Measurements from ENCODE around the gene RPS21.

Gene RPS21

DNA sequence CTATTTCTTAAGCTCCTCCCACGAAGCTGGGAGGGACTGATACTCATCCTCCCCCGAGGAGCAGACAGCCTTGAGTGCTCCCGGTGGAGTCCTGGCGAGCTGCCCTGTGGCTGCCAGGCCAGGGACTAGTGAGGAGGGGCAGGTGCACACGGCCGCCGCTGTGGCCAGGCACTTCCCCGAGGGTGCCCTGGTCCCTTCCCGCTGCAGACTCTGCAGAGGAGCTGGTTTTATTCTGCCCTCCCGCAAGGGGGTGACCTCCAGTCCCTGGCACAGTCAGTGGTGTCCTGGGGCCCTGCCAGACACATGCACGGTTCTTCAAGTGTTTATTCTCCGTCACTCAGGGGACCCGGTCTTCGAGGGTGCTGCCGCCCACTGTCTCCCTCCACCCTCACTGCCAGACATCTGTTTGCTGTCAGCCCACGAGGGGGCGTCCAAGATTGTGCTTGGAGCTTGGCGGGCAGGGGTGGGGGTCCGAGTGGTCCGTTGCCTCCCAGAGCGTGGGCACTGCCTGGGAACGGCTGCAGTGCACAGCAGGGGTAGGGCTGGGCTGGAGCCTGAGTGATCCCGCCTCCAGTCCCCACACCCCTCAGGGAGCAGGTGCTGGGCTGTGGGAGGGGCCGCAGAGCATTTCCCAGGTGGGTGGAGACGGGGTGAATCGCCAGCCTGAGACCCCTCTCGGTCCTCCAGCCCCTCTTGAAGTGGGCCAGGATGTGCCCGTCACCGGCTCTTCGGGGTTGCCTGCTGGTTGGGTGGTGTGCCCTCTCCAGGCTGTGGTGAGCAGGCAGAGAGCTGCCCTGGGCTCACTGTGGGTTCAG is 23.2 kb downstream of the RPS21 start:
- no peaks in the 10 kb centered on the region for H3K9me3 ChIP-seq (ENCODE audit: insufficient read depth, low read depth, low read length)
- H3K4me3 ChIP-seq (ENCODE audit: low read length), result no peak overlapping the region
- H3K27me3 ChIP-seq (ENCODE audit: insufficient read depth, low read length), result peaks cover 8% of the 10 kb centered on the region; the same call in 1 of the 2 replicates
- no peak overlapping the region for H3K9ac ChIP-seq (ENCODE audit: low read depth, low read length)
- 32% methylated on average over 30 of the region's 30 CpGs for WGBS
- no peak overlapping the region for H3K27ac ChIP-seq (ENCODE audit: low read depth, low read length)
- no peaks in the 10 kb centered on the region for H3K4me1 ChIP-seq (ENCODE audit: insufficient read depth, low read length)
- H3K36me3 ChIP-seq (ENCODE audit: insufficient read depth, low read length), result no peaks in the 10 kb centered on the region

GRCh38 chr20:62410746-62411478 is 24.0 kb downstream of the RPS21 start:
- WGBS, result 88% methylated on average over 19 of the region's 19 CpGs
- Histone ChIP-seq H3K9me3 (ENCODE audit: insufficient read depth, low read depth, low read length) (no peaks in the 10 kb centered on the region), H3K4me3 (ENCODE audit: low read length) (no peak overlapping the region), H3K9ac (ENCODE audit: low read depth, low read length) (no peak overlapping the region), H3K27ac (ENCODE audit: low read depth, low read length) (no peak overlapping the region), H3K36me3 (ENCODE audit: insufficient read depth, low read length) (no peaks in the 10 kb centered on the region), H3K27me3 (ENCODE audit: insufficient read depth, low read length) (peaks cover 8% of the 10 kb centered on the region; the same call in 1 of the 2 replicates), H3K4me1 (ENCODE audit: insufficient read depth, low read length) (no peaks in the 10 kb centered on the region)

DNA sequence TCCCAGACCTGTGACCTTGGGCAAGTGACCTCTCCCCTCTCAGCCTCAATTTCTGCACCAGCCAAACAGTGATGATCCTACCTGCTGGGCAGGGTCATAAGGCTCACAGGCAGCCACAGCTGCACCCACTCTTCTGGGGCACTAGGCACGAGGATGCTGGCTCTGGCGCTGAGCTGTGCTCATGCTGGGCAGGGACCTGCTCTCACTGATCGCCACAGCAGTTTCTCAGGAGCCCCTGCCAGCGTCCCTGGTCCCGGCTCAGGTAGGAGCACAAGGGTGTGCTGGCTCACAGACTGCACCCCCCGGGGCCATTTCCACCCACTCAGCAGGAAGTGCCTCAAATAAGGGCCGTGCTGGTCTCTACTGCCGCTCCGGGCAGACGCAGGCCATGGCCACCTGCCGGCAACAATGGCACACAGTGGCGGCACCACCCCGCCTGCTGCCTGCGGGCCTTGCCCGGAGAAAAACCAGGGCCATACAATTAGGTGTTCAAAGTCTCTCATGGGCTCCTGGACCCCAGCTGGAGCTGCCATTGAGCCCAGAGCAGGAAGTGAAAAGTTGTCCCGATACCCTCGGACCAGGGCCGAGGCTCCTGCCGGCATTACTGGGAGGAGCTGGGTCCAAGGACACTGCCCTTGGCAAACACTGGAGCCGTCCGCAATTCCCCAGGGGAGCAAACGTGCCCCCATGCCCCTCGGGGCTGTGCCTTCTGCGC is 24.7 kb downstream of the RPS21 start:
- H3K9me3 ChIP-seq (ENCODE audit: insufficient read depth, low read depth, low read length), result no peaks in the 10 kb centered on the region
- no peaks in the 10 kb centered on the region for H3K36me3 ChIP-seq (ENCODE audit: insufficient read depth, low read length)
- no peak overlapping the region for H3K4me3 ChIP-seq (ENCODE audit: low read length)
- no peak overlapping the region for H3K9ac ChIP-seq (ENCODE audit: low read depth, low read length)
- H3K27ac ChIP-seq (ENCODE audit: low read depth, low read length), result no peak overlapping the region
- H3K27me3 ChIP-seq (ENCODE audit: insufficient read depth, low read length), result peaks cover 8% of the 10 kb centered on the region; the same call in 1 of the 2 replicates
- H3K4me1 ChIP-seq (ENCODE audit: insufficient read depth, low read length), result no peaks in the 10 kb centered on the region
- WGBS, result 87% methylated on average over 24 of the region's 24 CpGs

DNA sequence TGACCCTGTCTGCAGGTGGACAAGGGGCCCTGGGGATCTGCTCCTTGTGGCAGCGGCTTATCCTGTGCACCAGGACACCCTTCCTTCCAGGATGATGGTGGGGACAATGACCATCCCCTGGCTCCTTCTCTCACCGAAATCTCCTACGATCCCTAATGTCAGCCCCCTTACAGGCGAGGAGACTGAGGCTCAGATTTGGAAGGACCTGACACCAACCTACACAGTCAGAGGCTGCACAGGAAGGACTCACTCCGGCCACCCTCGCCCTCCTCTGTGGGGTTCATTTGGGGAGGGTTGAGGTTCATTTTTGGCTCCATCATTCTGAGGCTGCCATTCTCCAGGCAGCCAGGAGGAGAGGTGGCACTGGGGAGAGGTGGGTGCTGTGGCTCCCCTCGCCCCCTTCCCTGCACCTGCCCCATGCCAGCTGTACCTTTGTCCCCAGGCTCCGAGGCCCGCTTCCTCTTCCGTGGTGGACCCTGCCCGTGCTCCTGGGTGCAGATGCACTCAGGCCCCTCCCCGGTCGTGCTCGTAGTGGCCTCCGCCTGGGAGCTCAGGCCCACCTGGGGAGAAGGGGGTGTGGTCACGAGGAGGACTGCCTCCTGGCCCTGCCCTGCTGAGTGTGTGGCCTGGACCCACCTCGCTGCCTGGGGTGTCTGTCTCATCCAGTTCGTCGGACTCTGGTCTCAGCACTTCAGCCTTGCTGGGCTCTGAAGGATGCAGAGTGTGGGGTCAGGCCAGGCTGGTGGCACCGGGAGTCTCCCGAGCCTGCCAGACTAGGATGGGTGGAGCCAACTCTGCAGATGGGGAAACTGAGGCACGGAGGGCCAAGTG is 25.5 kb downstream of the RPS21 start:
- Histone ChIP-seq H3K27me3 (ENCODE audit: insufficient read depth, low read length) (peaks cover 8% of the 10 kb centered on the region; the same call in 1 of the 2 replicates), H3K4me1 (ENCODE audit: insufficient read depth, low read length) (no peaks in the 10 kb centered on the region), H3K36me3 (ENCODE audit: insufficient read depth, low read length) (no peaks in the 10 kb centered on the region), H3K9me3 (ENCODE audit: insufficient read depth, low read depth, low read length) (no peaks in the 10 kb centered on the region), H3K27ac (ENCODE audit: low read depth, low read length) (no peak overlapping the region), H3K9ac (ENCODE audit: low read depth, low read length) (no peak overlapping the region), H3K4me3 (ENCODE audit: low read length) (no peak overlapping the region)
- WGBS, result 82% methylated on average over 22 of the region's 22 CpGs

DNA sequence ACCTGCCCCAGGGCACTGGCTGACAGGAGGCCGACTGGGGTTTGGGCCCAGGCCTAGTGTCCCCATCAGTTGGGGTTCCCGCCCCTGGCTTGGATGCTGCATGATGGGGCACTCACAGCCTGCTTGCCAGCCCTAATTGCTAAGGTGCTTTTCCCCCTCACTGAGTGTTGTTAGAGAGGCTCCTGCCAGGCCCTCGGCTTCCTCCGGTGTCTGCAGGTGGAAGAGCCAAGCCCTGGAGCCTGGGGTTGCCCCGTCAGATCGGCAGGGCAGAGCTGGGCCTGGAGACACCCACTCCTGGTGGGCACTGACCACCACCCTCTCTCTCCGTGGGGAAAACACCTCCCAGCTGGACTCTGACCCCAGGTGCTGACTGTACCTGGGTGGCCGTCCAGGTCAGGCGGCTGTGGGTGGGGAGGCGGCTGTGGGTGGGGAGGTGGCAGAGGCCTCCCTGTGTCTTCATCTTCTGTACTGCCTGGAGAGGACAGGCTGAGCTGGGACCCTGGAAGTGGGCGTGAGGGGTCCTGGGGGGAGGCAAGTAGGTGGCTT is 26.2 kb downstream of the RPS21 start:
- Histone ChIP-seq H3K9me3 (ENCODE audit: insufficient read depth, low read depth, low read length) (no peaks in the 10 kb centered on the region), H3K9ac (ENCODE audit: low read depth, low read length) (no peak overlapping the region), H3K27me3 (ENCODE audit: insufficient read depth, low read length) (peaks cover 4% of the 10 kb centered on the region; the same call in 1 of the 2 replicates), H3K36me3 (ENCODE audit: insufficient read depth, low read length) (no peaks in the 10 kb centered on the region), H3K4me3 (ENCODE audit: low read length) (no peak overlapping the region), H3K27ac (ENCODE audit: low read depth, low read length) (no peak overlapping the region), H3K4me1 (ENCODE audit: insufficient read depth, low read length) (no peaks in the 10 kb centered on the region)
- 96% methylated on average over 11 of the region's 11 CpGs for WGBS

GRCh38 chr20:62413896-62414481 is 27.1 kb downstream of the RPS21 start:
- no peak overlapping the region for H3K4me3 ChIP-seq (ENCODE audit: low read length)
- 89% methylated on average over 22 of the region's 22 CpGs for WGBS
- no peaks in the 10 kb centered on the region for H3K4me1 ChIP-seq (ENCODE audit: insufficient read depth, low read length)
- no peak overlapping the region for H3K9ac ChIP-seq (ENCODE audit: low read depth, low read length)
- no peak overlapping the region for H3K27ac ChIP-seq (ENCODE audit: low read depth, low read length)
- H3K27me3 ChIP-seq (ENCODE audit: insufficient read depth, low read length), result no peaks in the 10 kb centered on the region
- H3K36me3 ChIP-seq (ENCODE audit: insufficient read depth, low read length), result no peaks in the 10 kb centered on the region
- no peaks in the 10 kb centered on the region for H3K9me3 ChIP-seq (ENCODE audit: insufficient read depth, low read depth, low read length)

- no peaks in the 10 kb centered on the region for H3K27me3 ChIP-seq (ENCODE audit: insufficient read depth, low read length)
- H3K4me3 ChIP-seq (ENCODE audit: low read length), result no peak overlapping the region
- 91% methylated on average over 24 of the region's 24 CpGs for WGBS
- no peaks in the 10 kb centered on the region for H3K4me1 ChIP-seq (ENCODE audit: insufficient read depth, low read length)
- H3K36me3 ChIP-seq (ENCODE audit: insufficient read depth, low read length), result no peaks in the 10 kb centered on the region
- no peaks in the 10 kb centered on the region for H3K9me3 ChIP-seq (ENCODE audit: insufficient read depth, low read depth, low read length)
- no peak overlapping the region for H3K27ac ChIP-seq (ENCODE audit: low read depth, low read length)
- H3K9ac ChIP-seq (ENCODE audit: low read depth, low read length), result no peak overlapping the region
Measured at GRCh38 chr20:62415354-62416111, 28.6 kb downstream of the RPS21 start.

GRCh38 chr20:62416651-62417637 is 30.0 kb downstream of the RPS21 start:
- H3K27ac ChIP-seq (ENCODE audit: low read depth, low read length), result no peak overlapping the region
- H3K9ac ChIP-seq (ENCODE audit: low read depth, low read length), result no peak overlapping the region
- H3K27me3 ChIP-seq (ENCODE audit: insufficient read depth, low read length), result no peaks in the 10 kb centered on the region
- H3K4me1 ChIP-seq (ENCODE audit: insufficient read depth, low read length), result no peaks in the 10 kb centered on the region
- no peaks in the 10 kb centered on the region for H3K36me3 ChIP-seq (ENCODE audit: insufficient read depth, low read length)
- no peaks in the 10 kb centered on the region for H3K9me3 ChIP-seq (ENCODE audit: insufficient read depth, low read depth, low read length)
- H3K4me3 ChIP-seq (ENCODE audit: low read length), result no peak overlapping the region
- WGBS, result 93% methylated on average over 43 of the region's 43 CpGs

Data from HUES64 (cell line).